GM12878 (cell line): ENCODE data around the gene ARRB2. TPM values are rescaled to one million over a fixed set of nuclear protein-coding genes. Genes with fewer than 3 reads are reported as not detected.

ENCODE experiments used
- ATAC-seq: fragments of 200-7000 bp; cut with Tn5 transposase; 3 replicates; pipeline ENCODE4 v1.9.1; 2020; ENCODE audit warnings: mild to moderate bottlenecking, moderate library complexity
- BruUV-seq: library from RNA; stranded (reverse); fragments of 400-500 nt; replicated peaks from 2 replicates; lab custom pipeline; 2021; lab: Mats Ljungman, UMichigan
- CTCF ChIA-PET: fragments of 300-600 bp; sonication (Branson Sonifier 250); formaldehyde crosslinking; extraction: SDS; loops from one replicate; lab custom pipeline; 2021; ENCODE audit warnings: inconsistent platforms; lab: Yijun Ruan, JAX
- POLR2A ChIA-PET: fragments of 350-600 bp; formaldehyde crosslinking; extraction: SDS; loops from one replicate; lab custom pipeline; 2021; ENCODE audit warnings: inconsistent platforms; lab: Charles Lee
- RAD21 ChIA-PET: fragments of 300-600 bp; sonication (Branson Sonifier 250); formaldehyde crosslinking; loops from one replicate; lab custom pipeline; 2023; ENCODE audit warnings: antibody characterized with exemption; ENCODE audit not compliant: unreplicated experiment; lab: Charles Lee
- SMC1A ChIA-PET: fragments of 300-600 bp; sonication (Branson Sonifier 250); formaldehyde crosslinking; loops from one replicate; lab custom pipeline; 2023; ENCODE audit not compliant: unreplicated experiment, uncharacterized antibody; lab: Charles Lee
- DNase-seq: peaks from one replicate; pipeline ENCODE4 v3.0.0-alpha.2; 2011; ENCODE audit warnings: low read depth, low spot score
- FAIRE-seq: peaks from 3 replicates; lab custom pipeline; 2011; peaks lifted over from hg19 to GRCh38; lab: Jason Lieb, UNC
- H2AFZ ChIP-seq: 2 replicates; pipeline ENCODE4 v1.6.0; 2011; ENCODE audit warnings: low read depth, low read length, control low read depth; ENCODE audit not compliant: control insufficient read depth
- H3K27ac ChIP-seq: 2 replicates; pipeline ENCODE4 v1.5.1; 2011; ENCODE audit warnings: control low read depth; ENCODE audit not compliant: control insufficient read depth, insufficient read depth
- H3K27me3 ChIP-seq, 2 experiments: replicated peaks in 1 of 2; 2 replicates each; pipeline versions ENCODE4 v1.6.0 to v1.6.1; 2011; ENCODE audit warnings: low read length in 1 of 2; ENCODE audit not compliant: control insufficient read depth in 2 of 2, insufficient read depth in 2 of 2
- H3K36me3 ChIP-seq, 2 experiments: 2 replicates each; pipeline ENCODE4 v1.5.1; 2011; ENCODE audit warnings: low read length in 1 of 2; ENCODE audit not compliant: control insufficient read depth in 2 of 2, insufficient read depth in 2 of 2
- H3K4me1 ChIP-seq: 2 replicates; pipeline ENCODE4 v1.6.1; 2011; ENCODE audit warnings: mild to moderate bottlenecking, low read length, moderate library complexity, mixed read lengths; ENCODE audit not compliant: control insufficient read depth, insufficient read depth
- H3K4me2 ChIP-seq: 2 replicates; pipeline ENCODE4 v1.6.0; 2011; ENCODE audit warnings: control low read depth; ENCODE audit not compliant: control insufficient read depth, insufficient read depth
- H3K4me3 ChIP-seq: fragments of 200-600 bp; sonication (generic); 2 replicates; pipeline ENCODE4 v1.5.1; 2016
- H3K79me2 ChIP-seq: 2 replicates; pipeline ENCODE4 v1.6.0; 2011; ENCODE audit warnings: low read length; ENCODE audit not compliant: control insufficient read depth, insufficient read depth
- H3K9ac ChIP-seq: 2 replicates; pipeline ENCODE4 v1.8.0; 2011; ENCODE audit warnings: low read length, control low read depth, mixed read lengths; ENCODE audit not compliant: control insufficient read depth, insufficient read depth
- H3K9me3 ChIP-seq: replicated peaks from 3 replicates; pipeline ENCODE4 v1.5.1; 2011; ENCODE audit warnings: mild to moderate bottlenecking, low read length; ENCODE audit not compliant: control insufficient read depth, insufficient read depth
- H4K20me1 ChIP-seq: 2 replicates; pipeline ENCODE4 v1.6.0; 2011; ENCODE audit not compliant: control insufficient read depth, insufficient read depth
- FOS ChIP-seq: IDR thresholded peaks from 3 replicates; pipeline ENCODE4 v1.6.1; 2011; ENCODE audit warnings: borderline replicate concordance; ENCODE audit not compliant: insufficient read length; ENCODE audit errors: extremely low read depth
- HDGF ChIP-seq: fragments of 450-650 bp; IDR thresholded peaks from 2 replicates; pipeline ENCODE4 v1.6.1; 2016; ENCODE audit warnings: antibody characterized with exemption
- IRF4 ChIP-seq: IDR thresholded peaks from 2 replicates; pipeline ENCODE4 v1.6.1; 2011; ENCODE audit warnings: low read depth, low read length
- NFYB ChIP-seq: IDR thresholded peaks from 2 replicates; pipeline ENCODE4 v1.6.1; 2011; ENCODE audit warnings: low read depth, mild to moderate bottlenecking, low read length, improper control_type of control experiment, moderate library complexity; ENCODE audit not compliant: insufficient read depth
- POLR2A ChIP-seq: IDR thresholded peaks from 2 replicates; pipeline ENCODE4 v1.6.1; 2011; ENCODE audit warnings: low read depth, mild to moderate bottlenecking, low read length
- POLR2AphosphoS5 ChIP-seq: IDR thresholded peaks from 2 replicates; pipeline ENCODE4 v1.6.1; 2011; ENCODE audit warnings: mild to moderate bottlenecking, low read length, inconsistent platforms
- RUNX3 ChIP-seq: IDR thresholded peaks from 2 replicates; pipeline ENCODE4 v1.6.1; 2012; ENCODE audit warnings: low read length, inconsistent platforms
- YBX1 ChIP-seq: fragments of 450-650 bp; IDR thresholded peaks from 2 replicates; pipeline ENCODE4 v1.6.1; 2016; ENCODE audit warnings: antibody characterized with exemption
- WGBS: methylation state at CpG from one replicate; pipeline ENCODE4 v1.1.6; 2016; ENCODE audit warnings: low lambda C conversion rate; ENCODE audit not compliant: insufficient replicate concordance, insufficient coverage; ENCODE audit errors: missing lambda C conversion rate; 5-methylcytosine and 5-hydroxymethylcytosine counted together
- in situ Hi-C: fragments of 300-500 bp; cut with MboI; formaldehyde crosslinking; loops from 9 replicates; pipeline ENCODE4 v1.14.3; 2018; ENCODE audit warnings: mixed read lengths
- intact Hi-C: fragments of 100-400 bp; cut with micrococcal nuclease; formaldehyde crosslinking; loops from one replicate; pipeline ENCODE4 v1.14.2; 2022; ENCODE audit not compliant: unreplicated experiment
- polyA plus RNA-seq, 11 experiments: library from polyadenylated mRNA; depleted of rRNA in 4 of 11; unstranded in 6 of 11; stranded (reverse) in 5 of 11; fragments of >200 nt; fragmentation: Nextera tagmentation in 4 of 11; fragmentation: Illumina TruSeq in 1 of 11; extraction: Ambion mirVana in 4 of 11; extraction: Trizol in 1 of 11; gene quantifications; 1 replicate in 1 of 11; 2 replicates in 10 of 11; pipeline versions ENCODE4 v1.2.1 to v1.2.3, GENCODE V29; 2011 to 2016; ENCODE audit warnings: inconsistent platforms in 2 of 11, missing spikeins in 2 of 11, low read depth in 1 of 11
- total RNA-seq, 4 experiments: library from RNA; depleted of rRNA in 3 of 4; stranded (reverse); fragments of >200 nt in 3 of 4; fragmentation: Illumina TruSeq in 1 of 4; extraction: Trizol in 1 of 4; gene quantifications; 2 replicates each; pipeline versions ENCODE4 v1.2.1 to v1.2.3, GENCODE V29; 2013 to 2021
- TF ChIP-seq, protein P1 (sequence below): fragments of 450-650 bp; IDR thresholded peaks from 2 replicates; pipeline ENCODE4 v1.6.1; 2014; ENCODE audit warnings: mild to moderate bottlenecking

Gene ARRB2
- total and polyA plus RNA-seq, 10 of the 15 experiments (the other 5 are each of a cell fraction or from before 2014, with no cell fraction given) = 6.5 to 75.2 (median 43.1) TPM

GRCh38 chr17:4708436-4708835 is 2.0 kb upstream of the ARRB2 start:
- H3K9me3 ChIP-seq = no peaks in the 10 kb centered on the region; the same call in 2 of the 3 replicates
- 41% methylated on average over 8 of the region's 8 CpGs for WGBS
- peaks cover 28% of the 10 kb centered on the region for H3K79me2 ChIP-seq
- TF ChIP-seq, protein P1, sequence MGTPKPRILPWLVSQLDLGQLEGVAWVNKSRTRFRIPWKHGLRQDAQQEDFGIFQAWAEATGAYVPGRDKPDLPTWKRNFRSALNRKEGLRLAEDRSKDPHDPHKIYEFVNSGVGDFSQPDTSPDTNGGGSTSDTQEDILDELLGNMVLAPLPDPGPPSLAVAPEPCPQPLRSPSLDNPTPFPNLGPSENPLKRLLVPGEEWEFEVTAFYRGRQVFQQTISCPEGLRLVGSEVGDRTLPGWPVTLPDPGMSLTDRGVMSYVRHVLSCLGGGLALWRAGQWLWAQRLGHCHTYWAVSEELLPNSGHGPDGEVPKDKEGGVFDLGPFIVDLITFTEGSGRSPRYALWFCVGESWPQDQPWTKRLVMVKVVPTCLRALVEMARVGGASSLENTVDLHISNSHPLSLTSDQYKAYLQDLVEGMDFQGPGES = 0 out of 2 replicates have a peak, but pooled peaks have one; percentile 30
- TF ChIP-seq HDGF = no peak
- no peak for TF ChIP-seq YBX1
- TF ChIP-seq POLR2AphosphoS5 = peak; percentile 64; the same call in 1 of the 2 replicates
- peak; percentile 90 for TF ChIP-seq NFYB
- TF ChIP-seq RUNX3 = peak; percentile 9; the same call in 1 of the 2 replicates
- peak; percentile 39; the same call in 1 of the 2 replicates for TF ChIP-seq POLR2A
- TF ChIP-seq IRF4 = no peak
- TF ChIP-seq FOS = no peak
- no peak overlapping the region for H3K4me3 ChIP-seq
- no peak overlapping the region for H3K9ac ChIP-seq
- ChIA-PET CTCF (interaction anchor here (0.7 to 2.5 kb wide), 3 partner anchors 31 to 195 kb away, joined by 3 to 11 read pairs (median 9); partner anchors contain the start of genes CHRNE and ZMYND15), RAD21 (interaction anchor here (1.7 kb wide), 1 partner anchor 493 kb away, joined by 3 read pairs; no protein-coding TSS in a partner anchor), POLR2A (interaction anchor here (0.6 to 2.3 kb wide), 3 partner anchors 24 to 141 kb away, joined by 3 to 6 read pairs (median 4); no protein-coding TSS in a partner anchor), SMC1A (interaction anchor here (1.2 to 2.2 kb wide), 3 partner anchors 82 to 194 kb away, joined by 3 to 9 read pairs (median 3); partner anchors contain the start of gene CHRNE)
- no peak overlapping the region for H3K27ac ChIP-seq
- in situ Hi-C loops (no loop called here), intact Hi-C loops (no loop called here)
- H3K4me2 ChIP-seq = no peak overlapping the region
- H3K4me1 ChIP-seq = peaks cover 23% of the 10 kb centered on the region
- BruUV-seq = no TSS peak
- no peaks in the 10 kb centered on the region for H4K20me1 ChIP-seq
- FAIRE-seq (no peak), DNase-seq (no peak), ATAC-seq (no peak)
- H3K27me3 ChIP-seq = no peaks in the 10 kb centered on the region
- no peak overlapping the region for H2AFZ ChIP-seq
- H3K36me3 ChIP-seq = no peaks in the 10 kb centered on the region; a peak in 1 of 4 replicates
